GM12878 (cell line): ENCODE measurements around the gene COQ5. TPM values are rescaled to one million over a fixed set of nuclear protein-coding genes. Genes with fewer than 3 reads are reported as not detected.

Source experiments
- CBX3 ChIP-seq: fragments of 200-600 bp; sonication (generic); IDR thresholded peaks from 2 replicates; pipeline ENCODE4 v1.6.1; 2016; ENCODE audit warnings: low read depth, borderline replicate concordance
- CREB1 ChIP-seq: IDR thresholded peaks from 2 replicates; pipeline ENCODE4 v1.6.1; 2012; ENCODE audit warnings: low read depth, mild to moderate bottlenecking, inconsistent platforms
- CREM ChIP-seq: IDR thresholded peaks from 2 replicates; pipeline ENCODE4 v1.6.1; 2014; ENCODE audit warnings: antibody characterized with exemption, low read depth
- EED ChIP-seq: sonication (generic); IDR thresholded peaks from 2 replicates; pipeline ENCODE4 v1.6.1; 2016; ENCODE audit warnings: antibody characterized with exemption, low read depth
- EZH2 ChIP-seq: IDR thresholded peaks from 2 replicates; pipeline ENCODE4 v1.6.1; 2012; ENCODE audit warnings: low read depth, mild to moderate bottlenecking, control low read depth, inconsistent platforms, low read length, borderline replicate concordance; ENCODE audit not compliant: control insufficient read depth
- FOS ChIP-seq: IDR thresholded peaks from 3 replicates; pipeline ENCODE4 v1.6.1; 2011; ENCODE audit warnings: borderline replicate concordance; ENCODE audit not compliant: insufficient read length; ENCODE audit errors: extremely low read depth
- FOXK2 ChIP-seq: fragments of 450-650 bp; IDR thresholded peaks from 2 replicates; pipeline ENCODE4 v1.6.1; 2017; ENCODE audit warnings: mild to moderate bottlenecking, moderate library complexity
- MEF2B ChIP-seq: fragments of 450-650 bp; IDR thresholded peaks from 2 replicates; pipeline ENCODE4 v1.6.1; 2018; ENCODE audit warnings: mild to moderate bottlenecking, moderate library complexity; ENCODE audit not compliant: partially characterized antibody, poor library complexity, severe bottlenecking
- MTA2 ChIP-seq: fragments of 450-650 bp; IDR thresholded peaks from 2 replicates; pipeline ENCODE4 v1.6.1; 2016; ENCODE audit warnings: low read depth, mild to moderate bottlenecking, moderate library complexity
- NFYA ChIP-seq: IDR thresholded peaks from 2 replicates; pipeline ENCODE4 v1.6.1; 2011; ENCODE audit warnings: low read depth, mild to moderate bottlenecking, low read length, improper control_type of control experiment, borderline replicate concordance
- POLR2A ChIP-seq: IDR thresholded peaks from 2 replicates; pipeline ENCODE4 v1.6.1; 2011; ENCODE audit warnings: low read depth, mild to moderate bottlenecking, low read length
- POLR2AphosphoS2 ChIP-seq: IDR thresholded peaks from 2 replicates; pipeline ENCODE4 v1.6.1; 2011; ENCODE audit warnings: low read depth, mild to moderate bottlenecking, low read length, improper control_type of control experiment, moderate library complexity
- RELA ChIP-seq: fragments of 450-650 bp; IDR thresholded peaks from 2 replicates; pipeline ENCODE4 v1.8.0; 2014; ENCODE audit warnings: borderline replicate concordance; ENCODE audit not compliant: partially characterized antibody
- SIX5 ChIP-seq: IDR thresholded peaks from 2 replicates; pipeline ENCODE4 v1.6.1; 2011; ENCODE audit warnings: mild to moderate bottlenecking, low read depth, low read length, moderate library complexity; ENCODE audit not compliant: severe bottlenecking
- TAF1 ChIP-seq: IDR thresholded peaks from 2 replicates; pipeline ENCODE4 v1.6.1; 2011; ENCODE audit warnings: mild to moderate bottlenecking, low read depth, low read length, borderline replicate concordance
- TCF12 ChIP-seq: IDR thresholded peaks from 2 replicates; pipeline ENCODE4 v1.6.1; 2011; ENCODE audit warnings: low read depth, mild to moderate bottlenecking, low read length
- TCF7 ChIP-seq: IDR thresholded peaks from 2 replicates; pipeline ENCODE4 v1.6.1; 2014; ENCODE audit warnings: antibody characterized with exemption, borderline replicate concordance
- polyA plus RNA-seq, 11 experiments: library from polyadenylated mRNA; depleted of rRNA in 4 of 11; unstranded in 6 of 11; stranded (reverse) in 5 of 11; fragments of >200 nt; fragmentation: Nextera tagmentation in 4 of 11; fragmentation: Illumina TruSeq in 1 of 11; extraction: Ambion mirVana in 4 of 11; extraction: Trizol in 1 of 11; gene quantifications; 1 replicate in 1 of 11; 2 replicates in 10 of 11; pipeline versions ENCODE4 v1.2.1 to v1.2.3, GENCODE V29; 2011 to 2016; ENCODE audit warnings: inconsistent platforms in 2 of 11, missing spikeins in 2 of 11, low read depth in 1 of 11
- total RNA-seq, 4 experiments: library from RNA; depleted of rRNA in 3 of 4; stranded (reverse); fragments of >200 nt in 3 of 4; fragmentation: Illumina TruSeq in 1 of 4; extraction: Trizol in 1 of 4; gene quantifications; 2 replicates each; pipeline versions ENCODE4 v1.2.1 to v1.2.3, GENCODE V29; 2013 to 2021
- TF ChIP-seq, protein P1 (sequence below): IDR thresholded peaks from 2 replicates; pipeline ENCODE4 v1.6.1; 2012; ENCODE audit warnings: low read depth, low read length, improper control_type of control experiment
- TF ChIP-seq, protein P2 (sequence below): fragments of 450-650 bp; IDR thresholded peaks from 2 replicates; pipeline ENCODE4 v1.6.1; 2017; ENCODE audit warnings: antibody characterized with exemption, mild to moderate bottlenecking, moderate library complexity
- TF ChIP-seq, protein P3 (sequence below): fragments of 450-650 bp; IDR thresholded peaks from 2 replicates; pipeline ENCODE4 v1.6.1; 2017; ENCODE audit warnings: mild to moderate bottlenecking
- TF ChIP-seq, protein P4 (sequence below): fragments of 450-650 bp; IDR thresholded peaks from 2 replicates; pipeline ENCODE4 v1.6.1; 2017; ENCODE audit warnings: low read depth, mild to moderate bottlenecking, moderate library complexity
- TF ChIP-seq, protein P5 (sequence below): IDR thresholded peaks from 2 replicates; pipeline ENCODE4 v1.6.1; 2011; ENCODE audit warnings: borderline replicate concordance, low read depth, mild to moderate bottlenecking, moderate library complexity, low read length; ENCODE audit not compliant: insufficient read depth, poor library complexity, severe bottlenecking

COQ5 gene
- total and polyA plus RNA-seq, 10 of the 15 experiments (the other 5 are each of a cell fraction or from before 2014, with no cell fraction given), result 24.8 to 69.3 (median 37.8) TPM

DNA sequence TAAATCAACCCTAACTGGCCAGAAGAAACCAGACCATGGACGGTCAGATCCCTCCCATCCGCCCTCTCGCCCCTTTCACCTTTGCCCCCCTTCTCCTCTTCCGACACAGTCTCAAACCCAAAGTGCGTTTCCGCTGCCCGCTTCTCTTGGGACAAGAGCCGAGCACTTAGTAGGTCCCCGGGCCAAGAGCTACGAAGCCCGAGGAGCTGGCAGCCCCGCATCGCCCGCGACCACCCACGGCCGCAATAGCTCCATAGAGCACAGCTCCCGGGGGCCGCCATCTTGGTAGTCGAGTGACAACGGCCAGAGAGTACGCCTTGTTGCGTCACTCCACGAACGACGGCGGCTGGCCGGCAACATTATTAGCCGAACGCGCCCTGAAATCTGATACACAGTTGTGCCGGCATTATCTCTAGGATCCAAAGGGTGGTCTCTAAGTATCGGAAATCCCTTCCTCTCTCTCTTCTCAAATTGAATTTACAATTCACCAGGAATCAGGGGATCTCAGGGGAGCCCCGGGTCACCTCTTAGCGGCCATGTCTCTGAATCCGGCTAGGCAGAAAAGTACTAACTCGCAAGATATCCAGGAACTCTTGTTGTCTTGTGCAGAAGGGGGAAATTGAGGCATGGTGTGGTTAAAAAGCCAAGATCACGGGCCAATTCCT, at the start of gene COQ5 (continued):
- no peak for TF ChIP-seq NFYA
- TF ChIP-seq, protein P1, sequence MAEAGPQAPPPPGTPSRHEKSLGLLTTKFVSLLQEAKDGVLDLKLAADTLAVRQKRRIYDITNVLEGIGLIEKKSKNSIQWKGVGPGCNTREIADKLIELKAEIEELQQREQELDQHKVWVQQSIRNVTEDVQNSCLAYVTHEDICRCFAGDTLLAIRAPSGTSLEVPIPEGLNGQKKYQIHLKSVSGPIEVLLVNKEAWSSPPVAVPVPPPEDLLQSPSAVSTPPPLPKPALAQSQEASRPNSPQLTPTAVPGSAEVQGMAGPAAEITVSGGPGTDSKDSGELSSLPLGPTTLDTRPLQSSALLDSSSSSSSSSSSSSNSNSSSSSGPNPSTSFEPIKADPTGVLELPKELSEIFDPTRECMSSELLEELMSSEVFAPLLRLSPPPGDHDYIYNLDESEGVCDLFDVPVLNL, result no peak
- TF ChIP-seq, protein P2, sequence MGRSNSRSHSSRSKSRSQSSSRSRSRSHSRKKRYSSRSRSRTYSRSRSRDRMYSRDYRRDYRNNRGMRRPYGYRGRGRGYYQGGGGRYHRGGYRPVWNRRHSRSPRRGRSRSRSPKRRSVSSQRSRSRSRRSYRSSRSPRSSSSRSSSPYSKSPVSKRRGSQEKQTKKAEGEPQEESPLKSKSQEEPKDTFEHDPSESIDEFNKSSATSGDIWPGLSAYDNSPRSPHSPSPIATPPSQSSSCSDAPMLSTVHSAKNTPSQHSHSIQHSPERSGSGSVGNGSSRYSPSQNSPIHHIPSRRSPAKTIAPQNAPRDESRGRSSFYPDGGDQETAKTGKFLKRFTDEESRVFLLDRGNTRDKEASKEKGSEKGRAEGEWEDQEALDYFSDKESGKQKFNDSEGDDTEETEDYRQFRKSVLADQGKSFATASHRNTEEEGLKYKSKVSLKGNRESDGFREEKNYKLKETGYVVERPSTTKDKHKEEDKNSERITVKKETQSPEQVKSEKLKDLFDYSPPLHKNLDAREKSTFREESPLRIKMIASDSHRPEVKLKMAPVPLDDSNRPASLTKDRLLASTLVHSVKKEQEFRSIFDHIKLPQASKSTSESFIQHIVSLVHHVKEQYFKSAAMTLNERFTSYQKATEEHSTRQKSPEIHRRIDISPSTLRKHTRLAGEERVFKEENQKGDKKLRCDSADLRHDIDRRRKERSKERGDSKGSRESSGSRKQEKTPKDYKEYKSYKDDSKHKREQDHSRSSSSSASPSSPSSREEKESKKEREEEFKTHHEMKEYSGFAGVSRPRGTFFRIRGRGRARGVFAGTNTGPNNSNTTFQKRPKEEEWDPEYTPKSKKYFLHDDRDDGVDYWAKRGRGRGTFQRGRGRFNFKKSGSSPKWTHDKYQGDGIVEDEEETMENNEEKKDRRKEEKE, result no peak
- peak; percentile 98 for TF ChIP-seq CREB1
- TF ChIP-seq, protein P3, sequence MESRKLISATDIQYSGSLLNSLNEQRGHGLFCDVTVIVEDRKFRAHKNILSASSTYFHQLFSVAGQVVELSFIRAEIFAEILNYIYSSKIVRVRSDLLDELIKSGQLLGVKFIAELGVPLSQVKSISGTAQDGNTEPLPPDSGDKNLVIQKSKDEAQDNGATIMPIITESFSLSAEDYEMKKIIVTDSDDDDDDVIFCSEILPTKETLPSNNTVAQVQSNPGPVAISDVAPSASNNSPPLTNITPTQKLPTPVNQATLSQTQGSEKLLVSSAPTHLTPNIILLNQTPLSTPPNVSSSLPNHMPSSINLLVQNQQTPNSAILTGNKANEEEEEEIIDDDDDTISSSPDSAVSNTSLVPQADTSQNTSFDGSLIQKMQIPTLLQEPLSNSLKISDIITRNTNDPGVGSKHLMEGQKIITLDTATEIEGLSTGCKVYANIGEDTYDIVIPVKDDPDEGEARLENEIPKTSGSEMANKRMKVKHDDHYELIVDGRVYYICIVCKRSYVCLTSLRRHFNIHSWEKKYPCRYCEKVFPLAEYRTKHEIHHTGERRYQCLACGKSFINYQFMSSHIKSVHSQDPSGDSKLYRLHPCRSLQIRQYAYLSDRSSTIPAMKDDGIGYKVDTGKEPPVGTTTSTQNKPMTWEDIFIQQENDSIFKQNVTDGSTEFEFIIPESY, result no peak
- TF ChIP-seq TCF7, result no peak
- TF ChIP-seq CBX3, result no peak
- TF ChIP-seq RELA, result peak; percentile 44
- TF ChIP-seq EED, result no peak
- no peak; the same call in 1 of the 2 replicates for TF ChIP-seq FOXK2
- TF ChIP-seq SIX5, result peak; percentile 63
- peak; percentile 27 for TF ChIP-seq MEF2B
- peak; percentile 46; the same call in 1 of the 2 replicates for TF ChIP-seq MTA2
- no peak for TF ChIP-seq FOS
- TF ChIP-seq POLR2A, result peak; percentile 97
- peak; percentile 97 for TF ChIP-seq CREM
- TF ChIP-seq, protein P4, sequence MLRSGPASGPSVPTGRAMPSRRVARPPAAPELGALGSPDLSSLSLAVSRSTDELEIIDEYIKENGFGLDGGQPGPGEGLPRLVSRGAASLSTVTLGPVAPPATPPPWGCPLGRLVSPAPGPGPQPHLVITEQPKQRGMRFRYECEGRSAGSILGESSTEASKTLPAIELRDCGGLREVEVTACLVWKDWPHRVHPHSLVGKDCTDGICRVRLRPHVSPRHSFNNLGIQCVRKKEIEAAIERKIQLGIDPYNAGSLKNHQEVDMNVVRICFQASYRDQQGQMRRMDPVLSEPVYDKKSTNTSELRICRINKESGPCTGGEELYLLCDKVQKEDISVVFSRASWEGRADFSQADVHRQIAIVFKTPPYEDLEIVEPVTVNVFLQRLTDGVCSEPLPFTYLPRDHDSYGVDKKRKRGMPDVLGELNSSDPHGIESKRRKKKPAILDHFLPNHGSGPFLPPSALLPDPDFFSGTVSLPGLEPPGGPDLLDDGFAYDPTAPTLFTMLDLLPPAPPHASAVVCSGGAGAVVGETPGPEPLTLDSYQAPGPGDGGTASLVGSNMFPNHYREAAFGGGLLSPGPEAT, result peak; percentile 96
- no peak for TF ChIP-seq TCF12
- TF ChIP-seq EZH2, result no peak
- peak; percentile 94 for TF ChIP-seq TAF1
- TF ChIP-seq POLR2AphosphoS2, result peak; percentile 75; the same call in 1 of the 2 replicates
- TF ChIP-seq, protein P5, sequence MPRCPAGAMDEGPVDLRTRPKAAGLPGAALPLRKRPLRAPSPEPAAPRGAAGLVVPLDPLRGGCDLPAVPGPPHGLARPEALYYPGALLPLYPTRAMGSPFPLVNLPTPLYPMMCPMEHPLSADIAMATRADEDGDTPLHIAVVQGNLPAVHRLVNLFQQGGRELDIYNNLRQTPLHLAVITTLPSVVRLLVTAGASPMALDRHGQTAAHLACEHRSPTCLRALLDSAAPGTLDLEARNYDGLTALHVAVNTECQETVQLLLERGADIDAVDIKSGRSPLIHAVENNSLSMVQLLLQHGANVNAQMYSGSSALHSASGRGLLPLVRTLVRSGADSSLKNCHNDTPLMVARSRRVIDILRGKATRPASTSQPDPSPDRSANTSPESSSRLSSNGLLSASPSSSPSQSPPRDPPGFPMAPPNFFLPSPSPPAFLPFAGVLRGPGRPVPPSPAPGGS, result no peak
